ENCODE results near the gene TUG1.

- no peak for TF ChIP-seq POLR2A (IDR thresholded peaks at IDR 0.05)
- TF ChIP-seq CTCF (IDR thresholded peaks at IDR 0.05) = no peak
Measured at GRCh38 chr22:30919973-30920372, 49.1 kb upstream of the TUG1 start.
